CD4-positive, alpha-beta T cell treated with Interleukin-6 at 100 ng/mL for 8 hours (primary cell): Measurements from ENCODE around the gene ATXN1.

ENCODE experiments used
- DNase-seq: peaks from one replicate; pipeline ENCODE4 v3.0.0-alpha.2; 2020; ENCODE audit warnings: mixed read lengths, low spot score

ATXN1 gene

DNA sequence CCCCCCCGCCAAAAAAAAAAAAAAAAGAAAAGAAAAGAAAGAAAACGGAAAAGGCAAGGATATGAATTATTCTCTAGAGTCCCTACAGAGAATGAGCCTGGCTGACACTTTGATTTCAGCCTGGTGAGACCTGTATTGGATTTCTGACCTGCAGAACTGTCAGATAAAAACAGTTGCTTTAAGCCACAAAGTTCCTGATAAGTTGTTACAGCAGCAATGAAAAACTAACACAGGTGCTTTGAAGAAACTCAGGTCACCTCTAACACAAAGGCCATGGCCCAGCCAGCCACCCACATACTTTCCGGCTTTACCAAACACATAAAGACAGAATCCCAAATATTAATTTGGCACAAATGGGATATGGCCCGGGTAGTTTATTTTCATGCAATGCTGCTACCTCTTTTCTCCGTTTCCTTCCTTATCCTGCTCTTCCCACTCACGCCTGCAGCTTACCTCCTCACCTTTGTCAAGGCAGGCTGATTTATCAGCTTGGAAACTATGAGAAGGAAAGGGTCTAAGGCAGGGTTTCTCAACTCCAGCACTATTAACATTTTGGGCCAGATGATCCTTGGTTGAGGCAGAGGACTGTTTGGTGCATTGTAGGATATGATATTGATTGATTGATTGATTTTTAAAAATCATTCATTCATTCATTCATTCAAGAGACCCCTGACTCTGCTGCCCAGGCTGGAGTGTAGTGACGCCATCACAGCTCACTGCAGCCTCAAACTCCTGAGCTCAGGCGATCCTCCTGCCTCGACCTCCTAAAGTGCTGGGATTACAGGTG, 88.1 kb downstream of the ATXN1 start:
- DNase-seq = no peak

DNA sequence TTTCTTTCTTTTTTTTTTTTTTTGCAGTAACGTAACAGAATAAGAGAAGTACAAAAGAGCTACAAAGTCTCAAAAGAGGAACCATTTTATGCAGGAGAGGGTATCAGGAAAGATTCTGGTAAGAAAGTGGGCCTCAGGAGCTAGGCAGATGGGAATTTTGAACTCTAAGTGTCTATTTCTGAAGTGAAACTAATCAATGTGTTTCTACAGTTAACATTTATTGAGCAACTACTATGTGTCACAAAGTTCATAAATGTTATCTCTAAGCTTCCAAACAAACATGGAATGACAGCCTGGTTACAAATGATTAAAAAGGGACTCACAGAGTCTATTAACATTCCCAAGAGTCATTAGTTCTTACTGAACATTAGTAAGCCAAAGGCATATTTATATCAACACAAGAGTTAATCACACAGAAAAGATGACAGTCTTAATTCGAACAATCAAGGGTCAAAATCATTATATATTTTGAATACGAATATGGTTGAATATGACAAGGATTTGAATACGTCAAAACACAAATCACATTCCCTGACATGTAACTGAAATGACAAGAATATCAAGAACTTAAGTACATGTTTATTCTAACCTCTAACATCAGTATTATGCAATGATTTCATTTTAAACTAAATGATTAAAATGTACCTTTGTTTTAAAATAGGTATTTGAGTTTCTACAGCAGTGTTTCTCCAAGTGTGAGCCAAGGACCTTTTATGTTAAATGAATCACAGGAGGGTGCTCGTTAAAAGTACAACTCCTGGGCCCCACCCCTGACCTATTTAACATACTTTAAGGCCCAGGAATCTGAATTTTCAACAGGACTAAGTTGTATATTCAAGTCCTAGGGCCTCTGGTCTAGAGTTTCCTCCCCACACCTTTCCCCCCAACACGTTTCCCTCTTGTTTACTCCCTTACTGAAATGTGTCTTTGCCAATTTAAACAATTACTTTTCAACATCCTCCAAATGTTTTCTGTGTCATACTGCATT, 89.7 kb downstream of the ATXN1 start:
- no peak for DNase-seq

DNA sequence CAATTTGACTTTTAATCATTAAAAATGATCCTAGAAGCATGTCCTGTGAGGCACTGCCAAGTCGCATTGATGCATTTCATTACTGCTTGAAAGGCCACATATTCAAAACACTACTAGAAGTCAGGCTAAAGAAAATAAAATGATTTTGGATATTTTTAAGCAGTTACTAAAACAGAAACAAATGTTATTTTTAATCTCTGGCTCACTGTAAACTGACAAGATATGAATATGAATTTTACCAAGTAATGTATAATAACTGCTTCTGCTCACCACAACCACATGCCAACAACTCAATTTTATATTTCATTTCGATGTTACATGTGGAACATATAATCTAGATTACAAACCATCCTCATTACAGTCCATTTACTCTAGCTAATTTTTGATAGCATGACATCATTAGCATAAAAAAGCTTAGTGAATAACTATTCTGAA, 90.6 kb downstream of the ATXN1 start:
- no peak for DNase-seq

DNA sequence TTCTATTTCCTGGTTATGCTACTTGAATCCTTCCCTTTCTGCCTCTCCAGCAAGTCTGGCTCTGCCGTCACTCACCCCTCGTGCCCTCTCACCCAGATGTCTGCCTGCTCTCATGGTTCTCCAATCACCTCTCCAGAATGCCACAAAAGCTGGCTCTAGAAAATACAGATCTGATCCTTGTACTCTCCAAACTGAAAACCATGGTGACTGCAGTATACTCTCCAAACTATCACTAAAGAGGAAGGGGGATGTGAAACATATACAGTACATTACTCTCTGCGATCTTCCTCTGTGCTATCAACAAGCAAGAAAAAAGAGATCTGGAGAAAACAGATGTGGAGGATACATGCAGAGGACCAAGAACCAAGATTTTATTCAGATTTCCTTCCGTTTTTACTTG, 91.1 kb downstream of the ATXN1 start:
- no peak for DNase-seq

DNA sequence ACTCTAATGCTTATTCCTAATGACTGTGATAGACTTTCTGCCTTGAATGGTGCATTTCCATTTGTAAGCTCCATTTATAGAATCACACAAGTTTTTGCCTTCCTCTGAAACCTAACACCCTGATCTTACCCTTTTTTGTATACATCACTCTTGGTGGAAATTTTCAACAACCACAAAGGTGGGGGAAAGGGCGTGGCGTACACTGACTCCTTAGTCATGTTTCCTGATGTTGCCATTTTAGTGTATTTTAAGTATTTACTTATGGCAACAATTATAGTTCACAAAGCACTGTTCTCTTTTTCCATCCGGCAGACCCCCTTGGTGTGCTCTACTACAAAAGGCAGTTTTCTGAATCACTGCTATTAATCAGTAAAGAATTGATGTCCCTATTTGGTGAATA, 92.0 kb downstream of the ATXN1 start:
- DNase-seq = peak; percentile 66

DNA sequence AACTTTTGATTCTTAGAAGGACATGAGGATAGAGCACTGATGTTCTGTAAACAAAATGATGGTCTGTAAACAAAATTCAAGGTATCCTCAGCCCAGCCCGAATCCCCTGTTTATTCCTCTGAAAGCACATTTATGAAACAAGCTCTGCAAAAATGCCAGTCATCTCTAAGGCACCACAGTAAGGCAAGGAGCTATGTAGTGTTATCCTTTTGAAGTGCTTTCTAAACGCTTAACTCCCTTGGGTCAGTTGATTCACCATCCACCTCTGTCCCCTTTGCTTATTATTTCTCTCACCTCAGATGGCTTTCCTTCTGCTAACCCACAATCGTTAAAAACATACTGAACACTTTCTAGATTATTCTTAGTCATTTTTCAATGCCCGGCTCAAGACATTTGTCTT, 93.8 kb downstream of the ATXN1 start:
- DNase-seq = no peak

DNA sequence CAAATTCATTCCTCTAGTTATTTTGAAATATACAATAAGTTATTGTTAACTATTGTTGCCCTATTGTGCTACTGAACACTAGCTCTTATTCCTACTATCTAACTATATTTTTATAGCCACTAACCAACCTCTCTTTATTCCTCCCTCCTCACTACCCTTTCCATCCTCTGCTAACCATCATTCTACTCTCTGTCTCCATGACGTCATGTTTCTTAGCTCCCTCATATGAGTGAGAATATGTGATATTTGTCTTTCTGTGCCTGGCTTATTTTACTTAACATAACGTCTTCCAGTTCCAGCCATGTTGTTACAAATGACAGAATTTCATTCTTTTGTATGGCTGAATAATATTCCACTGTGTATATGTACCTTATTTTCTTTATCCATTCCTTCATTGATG, 95.3 kb downstream of the ATXN1 start:
- no peak for DNase-seq

DNA sequence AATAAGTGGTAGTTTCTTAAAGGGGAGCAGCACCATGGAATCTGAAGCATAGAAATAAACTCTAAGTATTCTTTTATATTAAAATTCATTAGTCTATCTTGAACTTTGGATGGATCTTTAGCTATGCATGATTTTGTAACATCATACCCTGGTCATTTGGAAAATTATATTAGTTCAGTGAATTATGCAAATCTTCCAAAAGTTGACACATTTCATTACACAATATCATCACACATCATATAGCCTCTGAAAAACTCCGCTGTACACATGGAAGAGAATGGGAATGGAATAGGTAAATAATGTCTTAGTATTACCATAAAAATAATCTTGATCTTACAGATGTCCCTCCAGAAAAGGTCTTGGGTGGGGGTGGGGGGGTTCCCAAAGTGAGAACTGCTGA, 96.1 kb downstream of the ATXN1 start:
- no peak for DNase-seq

DNA sequence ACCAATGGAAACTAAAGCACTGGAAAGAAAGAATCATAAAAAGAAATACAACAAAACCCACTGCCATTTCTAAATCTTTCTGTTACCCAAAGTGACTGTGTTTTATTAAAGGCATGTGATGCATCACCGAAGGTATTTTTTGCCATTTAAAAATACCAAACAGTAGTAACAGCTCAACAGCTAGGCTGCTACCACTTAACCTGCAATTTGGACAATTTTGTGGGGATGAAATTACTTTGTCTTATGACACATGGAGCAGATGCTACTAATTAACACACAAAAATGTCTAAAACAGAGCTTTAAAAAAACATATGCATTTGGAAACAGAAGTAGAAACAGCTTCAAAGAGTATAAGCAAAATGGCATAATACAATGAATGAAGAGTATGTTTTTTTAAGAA, 97.4 kb downstream of the ATXN1 start:
- no peak for DNase-seq

DNA sequence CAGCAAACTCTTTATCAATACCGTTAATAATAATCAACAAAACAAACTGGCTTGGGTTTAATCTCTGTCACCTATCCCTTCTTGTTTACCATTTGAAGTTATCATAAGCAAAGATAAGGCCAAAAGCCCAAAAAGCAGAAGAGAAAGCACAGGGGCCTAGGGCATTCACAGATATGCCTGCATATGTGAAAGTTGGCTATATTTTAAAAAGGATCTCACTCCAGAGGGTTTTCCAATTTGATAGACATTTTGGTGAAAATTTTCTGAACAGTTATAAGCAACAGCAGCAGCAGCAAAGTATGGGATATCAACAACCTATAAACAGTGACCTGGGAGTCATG, 101.1 kb downstream of the ATXN1 start:
- no peak for DNase-seq

DNA sequence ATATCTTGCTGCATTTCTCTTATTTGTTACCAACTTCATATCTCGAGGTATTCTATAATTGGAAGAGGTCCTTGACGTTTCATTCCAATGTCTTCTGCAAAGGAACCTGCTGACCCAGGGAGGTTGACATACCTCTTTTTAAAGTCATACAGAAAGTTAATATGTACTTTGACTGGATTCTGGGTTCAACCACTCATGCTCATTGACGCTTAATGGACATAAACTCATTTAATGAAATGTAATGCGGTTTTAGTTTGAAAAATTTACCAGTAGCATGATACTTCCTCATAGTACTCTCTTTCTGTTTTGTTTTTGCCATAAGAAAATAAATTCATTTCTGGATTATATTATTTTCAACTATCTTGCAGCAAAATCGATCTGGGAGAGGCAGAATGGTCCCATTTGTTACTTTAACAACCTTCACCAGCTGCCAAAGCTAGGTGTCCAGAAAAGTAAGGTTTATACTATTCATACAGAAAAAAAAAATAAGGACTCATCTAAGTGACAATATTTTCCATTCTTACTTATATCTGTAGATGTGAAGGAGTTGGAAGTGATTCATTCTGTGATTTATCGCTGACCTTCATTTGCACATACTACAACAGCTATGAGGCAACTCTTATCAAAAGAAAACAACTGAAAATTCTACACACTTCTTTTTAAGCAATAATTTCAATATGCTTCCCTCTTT, 101.6 kb downstream of the ATXN1 start:
- no peak for DNase-seq

DNA sequence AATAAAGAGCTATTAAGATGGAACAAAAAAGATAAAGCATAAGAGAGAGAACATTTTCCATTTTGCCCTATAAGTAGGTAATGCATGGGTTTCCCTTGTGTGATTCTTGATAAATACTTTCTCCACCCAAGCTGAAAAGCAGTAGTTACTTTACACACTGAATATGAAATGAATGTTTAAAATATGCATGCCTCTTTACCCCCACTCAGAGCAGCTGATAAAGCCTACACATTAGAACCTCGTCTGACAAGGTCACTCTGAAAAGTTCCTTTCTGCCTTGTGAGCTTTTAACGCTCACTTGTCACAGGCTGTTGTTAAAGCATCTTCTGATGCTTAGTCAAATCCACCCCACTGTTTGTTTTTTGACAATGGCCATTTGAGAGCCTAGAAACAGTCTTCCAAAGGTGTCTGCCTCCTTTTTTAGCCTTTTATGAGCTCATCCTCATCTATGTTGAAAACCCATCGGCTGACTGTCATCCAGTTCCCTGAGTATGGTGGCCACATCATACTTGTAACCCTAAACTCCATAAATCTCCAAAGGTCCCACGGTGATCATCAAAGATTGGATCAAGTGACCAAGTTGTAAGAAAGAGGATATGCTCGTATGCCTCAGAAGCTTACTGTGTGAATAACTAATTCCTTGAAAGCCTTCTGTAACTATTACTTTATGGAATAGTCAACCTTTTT, 102.8 kb downstream of the ATXN1 start:
- no peak for DNase-seq

DNA sequence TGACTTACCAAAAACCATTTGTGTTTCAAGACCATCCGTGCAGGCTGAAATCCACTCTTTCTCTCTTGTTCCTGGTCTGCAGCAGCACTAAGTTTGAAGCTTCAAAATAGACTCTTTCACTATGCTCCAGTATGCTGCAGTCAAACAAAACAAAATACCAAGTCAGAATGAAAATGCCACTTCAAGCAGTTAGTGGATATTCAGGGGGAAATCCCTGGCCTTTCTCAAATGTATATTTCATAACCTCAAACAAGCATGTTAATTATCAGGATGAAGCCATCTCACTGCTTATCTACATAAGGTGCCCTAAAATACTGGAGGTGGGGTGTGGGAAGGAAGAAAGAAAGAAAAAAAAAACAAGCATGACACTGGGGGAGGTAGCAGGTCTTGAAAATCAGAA, 103.5 kb downstream of the ATXN1 start:
- DNase-seq = no peak

DNA sequence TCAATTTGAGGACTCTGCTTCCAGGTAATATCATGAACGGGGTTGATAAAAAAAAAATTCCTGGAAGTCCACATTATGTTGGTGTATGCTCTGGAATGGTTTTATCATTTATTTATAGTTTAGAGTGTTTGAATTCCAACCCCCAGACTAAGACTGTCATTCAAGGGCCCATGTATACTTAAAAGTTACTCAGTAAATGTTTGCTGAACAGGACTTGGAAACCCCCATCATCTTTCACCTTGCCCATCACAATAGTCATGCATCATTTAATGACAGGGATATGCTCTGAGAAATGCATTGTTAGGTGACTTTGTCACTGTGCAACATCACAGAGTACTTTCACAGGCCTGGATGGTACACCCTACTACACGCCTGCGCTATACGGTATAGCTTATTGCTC, 104.8 kb downstream of the ATXN1 start:
- DNase-seq = no peak

DNA sequence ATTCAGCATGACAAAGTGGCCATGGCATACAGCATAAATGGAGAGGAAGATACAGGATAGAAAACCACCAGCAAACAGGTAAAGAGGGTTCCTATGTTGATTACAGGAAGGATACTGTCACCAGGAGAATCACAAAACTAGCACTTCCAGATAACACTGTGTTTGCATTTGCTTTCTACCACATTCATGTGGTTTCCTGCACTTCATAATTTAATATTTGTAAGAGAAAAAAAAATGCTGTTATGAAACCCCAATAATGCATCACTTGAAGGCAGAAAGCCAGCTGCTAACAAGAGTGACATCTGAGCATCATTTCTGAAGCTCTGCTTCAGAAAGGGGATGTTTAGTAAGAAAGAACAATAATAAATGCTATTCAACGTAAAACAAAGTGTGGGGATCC, 106.6 kb downstream of the ATXN1 start:
- peak; percentile 34 for DNase-seq

DNA sequence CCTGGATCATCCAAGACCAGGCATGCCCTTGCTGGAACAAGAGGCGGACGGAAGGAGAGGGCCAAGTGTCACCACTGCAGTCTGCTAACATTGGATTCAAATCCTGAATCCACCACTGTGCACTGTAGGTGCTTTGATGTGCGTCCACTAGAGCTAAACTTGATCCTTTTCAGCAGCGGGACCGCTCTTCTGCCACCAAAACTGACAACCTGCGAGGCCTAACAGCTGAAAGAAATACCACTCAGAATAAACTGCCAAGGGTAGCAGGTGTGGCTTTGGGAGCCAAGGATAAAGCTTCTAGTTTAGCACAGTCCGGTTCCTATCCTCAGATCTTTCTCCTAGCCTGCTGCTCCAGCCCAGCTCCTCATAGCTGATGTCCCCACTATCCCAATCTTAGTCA, 108.0 kb downstream of the ATXN1 start:
- DNase-seq = no peak

DNA sequence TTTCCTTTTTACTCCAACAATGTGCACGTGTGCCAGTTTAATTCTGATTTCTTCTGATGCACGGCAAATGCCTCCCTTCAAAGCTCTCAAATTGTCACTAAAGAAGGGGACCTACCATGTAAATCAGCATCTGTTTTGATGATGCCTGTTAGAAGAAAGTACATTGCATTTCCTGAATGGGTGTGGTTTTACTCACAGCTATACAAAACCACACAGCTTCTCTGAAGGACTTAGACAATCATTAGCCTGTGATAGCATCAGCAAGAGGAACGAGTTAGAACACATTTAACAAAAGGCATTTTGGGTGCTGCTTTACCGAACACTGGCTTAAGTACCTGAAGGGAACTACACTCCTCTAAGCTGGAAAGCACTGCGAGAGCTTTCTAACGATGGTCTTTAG, 109.4 kb downstream of the ATXN1 start:
- peak; percentile 61 for DNase-seq

DNA sequence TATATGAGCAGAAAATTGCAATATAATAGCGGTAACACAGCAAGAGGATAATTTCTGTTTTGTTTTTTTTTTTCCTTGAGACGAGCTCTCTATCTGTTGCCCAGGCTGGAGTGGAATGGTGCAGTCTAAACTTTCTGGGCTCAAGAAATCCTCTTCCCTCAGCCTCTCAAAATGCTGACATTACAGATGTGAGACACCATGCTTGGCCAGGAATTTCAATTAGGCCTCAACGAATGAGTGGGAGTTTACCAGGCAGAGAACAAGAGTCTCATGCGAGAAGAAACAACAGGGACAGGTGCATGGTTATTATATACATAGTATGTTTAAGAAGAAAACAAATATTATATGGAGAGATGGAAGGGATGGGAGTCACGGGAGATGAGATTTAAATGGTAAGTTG, 111.4 kb downstream of the ATXN1 start:
- DNase-seq = no peak

DNA sequence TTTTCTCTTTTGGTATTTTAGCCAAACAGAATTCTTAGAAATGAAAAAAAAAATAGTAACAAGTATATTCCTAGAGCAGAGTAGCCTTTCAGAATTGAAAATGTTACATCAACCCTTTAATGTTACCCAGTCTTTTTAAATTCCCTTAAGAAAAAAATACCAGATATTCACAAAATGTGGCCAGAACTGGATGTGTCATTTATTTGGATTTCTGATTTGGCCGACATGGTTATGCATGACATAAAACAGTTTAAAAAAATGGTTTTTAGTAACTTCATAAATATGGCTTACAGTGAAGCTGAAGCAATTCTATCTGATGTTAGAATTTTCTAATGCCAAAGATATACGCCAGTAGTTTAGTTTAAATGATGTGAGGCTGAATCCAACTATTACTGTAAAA, 112.0 kb downstream of the ATXN1 start:
- DNase-seq = no peak

DNA sequence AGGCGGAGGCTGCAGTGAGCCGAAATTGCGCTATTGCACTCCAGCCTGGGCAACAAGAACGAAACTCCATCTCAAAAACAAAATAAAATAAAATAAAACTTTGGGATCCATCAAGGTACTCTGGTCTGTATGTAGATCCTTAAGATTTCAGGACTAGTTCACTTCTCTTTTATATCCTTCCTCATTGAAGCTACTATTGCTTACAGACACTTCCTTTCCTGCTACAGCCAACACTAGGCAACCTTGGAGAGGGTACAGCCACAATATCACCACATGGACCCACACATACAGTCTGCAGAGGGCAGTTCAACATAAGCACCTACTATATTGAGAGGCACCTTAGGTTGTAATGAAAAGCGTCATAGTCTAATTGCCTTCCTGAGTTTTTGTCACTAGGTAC, 113.3 kb downstream of the ATXN1 start:
- DNase-seq = no peak

DNA sequence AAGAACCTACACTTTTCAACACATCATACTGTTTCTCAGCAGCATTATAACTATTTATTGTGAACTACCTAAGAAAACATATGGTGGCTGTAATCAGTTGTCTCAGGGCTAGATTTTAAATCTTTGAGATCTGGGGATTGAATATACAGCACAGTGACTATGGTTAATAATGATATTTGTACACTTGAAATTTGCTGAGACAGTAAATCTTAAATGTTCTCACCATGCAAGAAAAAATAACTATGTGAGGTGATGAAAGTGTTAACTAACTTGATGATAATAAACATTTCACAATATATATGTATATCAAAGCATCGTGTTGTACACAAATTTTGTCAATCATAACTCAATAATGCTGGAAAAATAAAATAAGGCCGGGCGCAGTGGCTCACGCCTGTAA, 113.8 kb downstream of the ATXN1 start:
- DNase-seq = no peak
